A172 (cell line): ENCODE measurements around the gene SCRG1. TPM values are rescaled to one million over a fixed set of nuclear protein-coding genes. Genes with fewer than 3 reads are reported as not detected.

Experiments used
- DNase-seq: peaks from one replicate; pipeline ENCODE4 v3.0.0-alpha.2; 2015; ENCODE audit warnings: low spot score
- total RNA-seq: library from RNA; depleted of rRNA; stranded (reverse); fragments of >200 nt; shearing (Covaris generic); gene quantifications from 2 replicates; pipeline ENCODE4 v1.2.3, GENCODE V29; 2014; rRNA removed

Gene SCRG1
- total RNA-seq, 1 experiment from 2014 or later = not detected

- no peak for DNase-seq
These were observed 36.2 kb downstream of the SCRG1 start for GRCh38 chr4:173362666-173363065.

- peak; percentile 49 for DNase-seq
These were observed 38.2 kb downstream of the SCRG1 start for GRCh38 chr4:173360587-173361221.

- DNase-seq = no peak
These were observed 41.0 kb downstream of the SCRG1 start for GRCh38 chr4:173357939-173358338.

- no peak for DNase-seq
These were observed 51.4 kb downstream of the SCRG1 start for GRCh38 chr4:173347467-173347866.

GRCh38 chr4:173346074-173346473 lies 52.8 kb downstream of the SCRG1 start:
- peak; percentile 82 for DNase-seq

- DNase-seq = no peak
These were observed 53.3 kb downstream of the SCRG1 start for GRCh38 chr4:173345648-173346047.

- DNase-seq = no peak
These were observed 55.0 kb downstream of the SCRG1 start for GRCh38 chr4:173343832-173344397.

GRCh38 chr4:173337463-173337862 lies 61.5 kb downstream of the SCRG1 start:
- DNase-seq = peak; percentile 20

GRCh38 chr4:173334891-173335752 lies 63.8 kb downstream of the SCRG1 start:
- DNase-seq = peak; percentile 86

Other genes starting within 250 kb of the SCRG1 start
- gene GALNT7, start 230.3 kb downstream of the SCRG1 start, total RNA-seq = 43.2 and 48.9 TPM in 2 replicates
- 259 and 290 TPM in 2 replicates for gene HMGB2, start 64.8 kb downstream of the SCRG1 start, total RNA-seq
- 69.5 and 80.4 TPM in 2 replicates for gene SAP30, start 28.2 kb downstream of the SCRG1 start, total RNA-seq
- 0.19 and 0.50 TPM in 2 replicates for gene HAND2, start 131.1 kb upstream of the SCRG1 start, total RNA-seq